ENCODE measurements around the gene SLC27A4.

SLC27A4 gene

GRCh38 chr9:128340691-128341434 lies 536 bp downstream of the SLC27A4 start:
- Mint-ChIP-seq H3K4me3 (peak overlapping the region; percentile 89), H3K27me3 (no peaks in the 10 kb centered on the region), H3K36me3 (peaks cover 3% of the 10 kb centered on the region), H3K9me3 (no peaks in the 10 kb centered on the region), H3K4me1 (peaks cover 11% of the 10 kb centered on the region), H3K27ac (peak overlapping the region; percentile 87)
- CTCF ChIA-PET = interaction anchor here (0.6 to 1.7 kb wide), 32 partner anchors 8 to 216 kb away, joined by 3 to 26 read pairs (median 4); partner anchors contain the start of gene URM1
- DNase-seq = no peak

- H3K36me3 Mint-ChIP-seq = peaks cover 3% of the 10 kb centered on the region
- CTCF ChIA-PET = interaction anchor here (0.6 to 1.7 kb wide), 32 partner anchors 8 to 217 kb away, joined by 3 to 26 read pairs (median 4); partner anchors contain the start of gene URM1
- peak overlapping the region; percentile 87 for H3K27ac Mint-ChIP-seq
- peak overlapping the region; percentile 89 for H3K4me3 Mint-ChIP-seq
- H3K27me3 Mint-ChIP-seq = no peaks in the 10 kb centered on the region
- no peaks in the 10 kb centered on the region for H3K9me3 Mint-ChIP-seq
- peak; percentile 82 for DNase-seq
- peaks cover 11% of the 10 kb centered on the region for H3K4me1 Mint-ChIP-seq
Measured at GRCh38 chr9:128341435-128341849, 1.1 kb downstream of the SLC27A4 start.

- DNase-seq = no peak
- no peak overlapping the region for H3K27ac Mint-ChIP-seq
- no peaks in the 10 kb centered on the region for H3K27me3 Mint-ChIP-seq
- H3K36me3 Mint-ChIP-seq = peaks cover 3% of the 10 kb centered on the region
- H3K4me3 Mint-ChIP-seq = no peak overlapping the region
- H3K4me1 Mint-ChIP-seq = peaks cover 11% of the 10 kb centered on the region
- CTCF ChIA-PET = interaction anchor here (1.4 kb wide), 1 partner anchor 48 kb away, joined by 3 read pairs; no protein-coding TSS in a partner anchor
- H3K9me3 Mint-ChIP-seq = no peaks in the 10 kb centered on the region
Measured at GRCh38 chr9:128342971-128343680, 2.8 kb downstream of the SLC27A4 start.

DNA sequence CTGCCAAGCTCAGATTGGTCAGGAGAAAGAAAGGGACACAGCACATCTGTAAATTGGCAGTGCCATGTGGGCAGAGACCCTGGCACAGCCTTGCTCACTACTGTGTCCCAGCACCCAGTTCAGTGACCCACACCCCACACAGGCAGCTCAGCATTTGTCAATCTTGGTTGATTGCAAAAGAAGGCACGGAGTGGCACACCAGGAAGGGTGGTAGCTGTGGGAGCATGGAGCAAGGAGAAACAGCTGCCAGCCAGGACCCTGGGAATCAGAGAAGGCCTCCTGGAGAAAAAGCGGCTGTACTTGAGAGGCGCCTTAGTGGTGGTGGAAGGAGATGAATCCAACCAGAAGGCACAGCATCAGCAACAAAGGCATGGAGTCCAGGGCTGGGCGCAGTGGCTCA lies 3.5 kb downstream of the SLC27A4 start:
- DNase-seq = no peak
- Mint-ChIP-seq H3K4me3 (no peak overlapping the region), H3K9me3 (no peaks in the 10 kb centered on the region), H3K4me1 (peaks cover 11% of the 10 kb centered on the region), H3K27me3 (no peaks in the 10 kb centered on the region), H3K36me3 (peaks cover 5% of the 10 kb centered on the region), H3K27ac (no peak overlapping the region)
- CTCF ChIA-PET = interaction anchor here (1.4 kb wide), 1 partner anchor 49 kb away, joined by 3 read pairs; no protein-coding TSS in a partner anchor

DNA sequence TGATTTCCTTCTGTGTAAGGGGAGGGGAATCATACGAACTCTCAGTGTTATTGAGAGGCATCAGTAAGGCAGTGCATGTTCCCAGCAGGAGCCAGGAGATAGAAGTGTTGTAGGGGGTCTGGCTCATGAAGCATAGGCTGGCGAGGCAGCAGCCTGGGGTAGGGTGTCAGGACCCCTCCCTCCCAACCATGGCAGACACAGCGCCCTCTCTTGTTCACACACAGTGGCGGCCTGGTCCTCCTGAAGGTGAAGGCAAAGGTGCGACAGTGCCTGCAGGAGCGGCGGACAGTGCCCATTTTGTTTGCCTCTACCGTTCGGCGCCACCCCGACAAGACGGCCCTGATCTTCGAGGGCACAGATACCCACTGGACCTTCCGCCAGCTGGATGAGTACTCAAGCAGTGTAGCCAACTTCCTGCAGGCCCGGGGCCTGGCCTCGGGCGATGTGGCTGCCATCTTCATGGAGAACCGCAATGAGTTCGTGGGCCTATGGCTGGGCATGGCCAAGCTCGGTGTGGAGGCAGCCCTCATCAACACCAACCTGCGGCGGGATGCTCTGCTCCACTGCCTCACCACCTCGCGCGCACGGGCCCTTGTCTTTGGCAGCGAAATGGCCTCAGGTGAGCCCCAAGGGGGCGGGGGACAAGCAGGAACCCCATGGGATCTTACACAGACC lies 4.7 kb downstream of the SLC27A4 start:
- peaks cover 5% of the 10 kb centered on the region for H3K4me1 Mint-ChIP-seq

DNA sequence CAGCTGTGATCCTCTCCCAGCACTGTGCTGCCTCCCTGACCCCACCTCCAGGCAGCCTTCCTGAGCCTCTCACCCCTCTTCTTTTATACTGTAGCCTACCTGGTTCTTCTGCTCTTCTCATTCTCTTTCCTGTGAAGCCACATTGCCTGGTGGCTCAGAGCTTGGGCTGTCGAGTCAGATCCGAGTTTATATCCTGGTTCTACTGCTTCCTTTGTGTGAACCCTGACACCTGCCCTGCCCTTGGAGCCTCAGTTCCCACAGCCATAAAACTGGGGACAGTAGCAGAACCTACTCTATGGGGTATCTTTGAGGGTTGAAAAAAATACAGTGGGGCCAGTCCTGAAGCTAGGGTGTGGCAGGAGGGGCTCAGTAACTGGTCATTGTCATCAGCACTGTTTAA lies 8.8 kb downstream of the SLC27A4 start:
- CTCF ChIA-PET = interaction anchor here (1.1 kb wide), 1 partner anchor 8 kb away, joined by 4 read pairs; no protein-coding TSS in a partner anchor
- Mint-ChIP-seq H3K36me3 (peaks cover 12% of the 10 kb centered on the region), H3K4me3 (no peak overlapping the region), H3K27ac (no peak overlapping the region), H3K27me3 (no peaks in the 10 kb centered on the region), H3K4me1 (no peaks in the 10 kb centered on the region), H3K9me3 (no peaks in the 10 kb centered on the region)
- DNase-seq = no peak

More for the DNA sequence above, 4.7 kb downstream of the SLC27A4 start:
- DNase-seq = no peak
- no peaks in the 10 kb centered on the region for H3K9me3 Mint-ChIP-seq
- CTCF ChIA-PET = interaction anchor here (0.6 to 1.1 kb wide), 3 partner anchors 34 to 95 kb away, joined by 3 to 4 read pairs (median 3); no protein-coding TSS in a partner anchor
- H3K27ac Mint-ChIP-seq = no peak overlapping the region
- H3K36me3 Mint-ChIP-seq = peaks cover 5% of the 10 kb centered on the region
- no peak overlapping the region for H3K4me3 Mint-ChIP-seq
- H3K27me3 Mint-ChIP-seq = no peaks in the 10 kb centered on the region

DNA sequence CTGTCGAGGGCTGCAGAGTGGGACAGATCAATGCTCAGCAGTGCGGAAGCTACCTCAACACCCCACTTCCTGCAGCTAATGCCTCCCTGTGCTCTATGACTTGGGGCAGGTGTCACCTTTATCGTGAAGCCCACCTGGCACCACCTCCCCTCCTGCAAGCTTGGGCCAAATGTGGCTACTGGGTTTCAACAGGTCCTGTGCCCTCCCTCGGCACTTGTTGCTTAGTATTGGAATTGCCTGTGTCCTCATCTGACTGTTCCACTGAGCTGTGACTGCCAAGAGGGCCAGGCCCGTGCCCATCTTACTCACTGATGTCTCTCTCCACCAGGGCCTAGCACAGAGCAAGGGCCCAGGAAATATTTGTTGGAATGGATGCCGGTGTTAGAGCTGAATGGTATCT lies 9.4 kb downstream of the SLC27A4 start:
- Mint-ChIP-seq H3K27me3 (no peaks in the 10 kb centered on the region), H3K27ac (peak overlapping the region; percentile 14), H3K36me3 (peaks cover 13% of the 10 kb centered on the region), H3K4me3 (no peak overlapping the region), H3K4me1 (no peaks in the 10 kb centered on the region), H3K9me3 (no peaks in the 10 kb centered on the region)
- DNase-seq = no peak
- CTCF ChIA-PET = interaction anchor here (1.1 to 3.3 kb wide), 2 partner anchors 9 to 12 kb away, joined by 4 to 15 read pairs; no protein-coding TSS in a partner anchor

DNA sequence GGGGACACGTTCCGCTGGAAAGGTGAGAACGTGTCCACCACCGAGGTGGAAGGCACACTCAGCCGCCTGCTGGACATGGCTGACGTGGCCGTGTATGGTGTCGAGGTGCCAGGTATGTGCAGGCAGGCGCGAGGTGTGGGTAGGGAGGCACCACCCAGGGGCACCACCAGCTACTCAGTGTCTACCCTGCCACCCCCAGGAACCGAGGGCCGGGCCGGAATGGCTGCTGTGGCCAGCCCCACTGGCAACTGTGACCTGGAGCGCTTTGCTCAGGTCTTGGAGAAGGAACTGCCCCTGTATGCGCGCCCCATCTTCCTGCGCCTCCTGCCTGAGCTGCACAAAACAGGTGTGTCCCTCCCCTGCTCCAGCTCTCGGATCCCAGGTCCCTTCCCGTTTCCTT lies 15.1 kb downstream of the SLC27A4 start:
- no peaks in the 10 kb centered on the region for H3K4me1 Mint-ChIP-seq
- peaks cover 16% of the 10 kb centered on the region for H3K36me3 Mint-ChIP-seq
- H3K27me3 Mint-ChIP-seq = no peaks in the 10 kb centered on the region
- CTCF ChIA-PET = interaction anchor here (1.7 kb wide), 1 partner anchor 8 kb away, joined by 3 read pairs; no protein-coding TSS in a partner anchor
- no peak for DNase-seq
- H3K9me3 Mint-ChIP-seq = no peaks in the 10 kb centered on the region
- H3K27ac Mint-ChIP-seq = no peak overlapping the region
- no peak overlapping the region for H3K4me3 Mint-ChIP-seq

GRCh38 chr9:128358090-128358489 lies 17.8 kb downstream of the SLC27A4 start:
- Mint-ChIP-seq H3K27me3 (no peaks in the 10 kb centered on the region), H3K27ac (no peak overlapping the region), H3K9me3 (no peaks in the 10 kb centered on the region), H3K4me3 (no peak overlapping the region), H3K36me3 (peaks cover 11% of the 10 kb centered on the region), H3K4me1 (peaks cover 15% of the 10 kb centered on the region)
- CTCF ChIA-PET = interaction anchor here (1.5 kb wide), 1 partner anchor 16 kb away, joined by 3 read pairs; no protein-coding TSS in a partner anchor
- DNase-seq = no peak

GRCh38 chr9:128358861-128359260 lies 18.5 kb downstream of the SLC27A4 start:
- peaks cover 10% of the 10 kb centered on the region for H3K36me3 Mint-ChIP-seq
- peaks cover 17% of the 10 kb centered on the region for H3K4me1 Mint-ChIP-seq
- H3K27ac Mint-ChIP-seq = no peak overlapping the region
- no peak overlapping the region for H3K4me3 Mint-ChIP-seq
- H3K27me3 Mint-ChIP-seq = no peaks in the 10 kb centered on the region
- CTCF ChIA-PET = no interaction called here
- DNase-seq = no peak
- no peaks in the 10 kb centered on the region for H3K9me3 Mint-ChIP-seq

DNA sequence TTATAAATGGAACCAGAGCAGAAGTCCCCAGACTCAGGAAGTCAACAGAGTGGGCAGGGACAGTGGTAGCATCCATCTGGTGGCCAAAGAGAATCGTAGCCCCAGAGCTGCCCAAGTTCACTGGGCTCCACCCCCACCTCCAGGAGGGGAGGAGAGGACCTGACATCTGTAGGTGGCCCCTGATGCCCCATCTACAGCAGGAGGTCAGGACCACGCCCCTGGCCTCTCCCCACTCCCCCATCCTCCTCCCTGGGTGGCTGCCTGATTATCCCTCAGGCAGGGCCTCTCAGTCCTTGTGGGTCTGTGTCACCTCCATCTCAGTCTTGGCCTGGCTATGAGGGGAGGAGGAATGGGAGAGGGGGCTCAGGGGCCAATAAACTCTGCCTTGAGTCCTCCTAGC lies 20.5 kb downstream of the SLC27A4 start:
- CTCF ChIA-PET = interaction anchor here (1.1 to 5.2 kb wide), 7 partner anchors 9 to 65 kb away, joined by 3 to 61 read pairs (median 13); partner anchors contain the start of genes CERCAM and URM1
- Mint-ChIP-seq H3K9me3 (no peaks in the 10 kb centered on the region), H3K27ac (no peak overlapping the region), H3K4me3 (no peak overlapping the region), H3K4me1 (peaks cover 31% of the 10 kb centered on the region), H3K27me3 (peaks cover 4% of the 10 kb centered on the region), H3K36me3 (peaks cover 5% of the 10 kb centered on the region)
- DNase-seq = no peak

- Mint-ChIP-seq H3K36me3 (no peaks in the 10 kb centered on the region), H3K4me3 (peak overlapping the region; percentile 75), H3K27me3 (peaks cover 4% of the 10 kb centered on the region), H3K9me3 (no peaks in the 10 kb centered on the region), H3K4me1 (peaks cover 31% of the 10 kb centered on the region), H3K27ac (peak overlapping the region; percentile 88)
- no peak for DNase-seq
- CTCF ChIA-PET = interaction anchor here (0.9 to 5.2 kb wide), 22 partner anchors 9 to 237 kb away, joined by 3 to 61 read pairs (median 4); partner anchors contain the start of genes CERCAM and URM1
Measured at GRCh38 chr9:128361296-128361985, 21.1 kb downstream of the SLC27A4 start.

DNA sequence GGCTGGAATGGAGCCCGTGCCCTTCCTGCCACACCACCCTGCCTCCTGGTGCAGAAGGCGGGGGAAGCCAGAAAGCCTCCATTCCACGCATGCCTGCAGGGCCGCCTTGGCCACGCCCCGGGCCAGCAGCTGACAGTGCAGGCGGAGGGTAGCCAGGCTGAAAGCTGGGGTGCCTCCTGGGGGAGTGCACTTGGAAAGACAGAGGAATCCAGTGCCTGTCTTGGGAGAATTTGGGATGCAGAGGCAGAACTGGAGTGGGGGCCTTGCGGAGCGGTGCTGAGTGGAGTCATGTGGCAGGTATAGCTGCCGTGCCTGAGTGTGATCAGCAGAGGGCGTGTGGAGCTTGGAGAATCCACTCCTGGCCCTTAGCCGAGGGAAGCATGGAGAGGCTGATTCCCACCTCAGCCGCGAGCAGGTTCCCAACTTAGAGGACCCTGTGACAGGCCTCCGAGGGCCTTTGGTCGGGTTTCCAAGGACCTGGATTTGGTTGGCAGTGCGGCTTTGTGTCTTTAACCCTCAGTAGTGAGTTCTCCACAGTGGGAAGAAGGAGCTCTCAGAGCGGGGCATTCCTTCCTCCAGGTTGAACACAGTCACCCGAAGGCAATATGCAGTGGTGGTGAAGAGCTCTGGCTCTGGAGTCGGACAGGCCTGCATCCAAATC lies 21.8 kb downstream of the SLC27A4 start:
- H3K27me3 Mint-ChIP-seq = peaks cover 4% of the 10 kb centered on the region
- H3K4me3 Mint-ChIP-seq = peak overlapping the region; percentile 75
- peak; percentile 81 for DNase-seq
- H3K36me3 Mint-ChIP-seq = no peaks in the 10 kb centered on the region
- peak overlapping the region; percentile 88 for H3K27ac Mint-ChIP-seq
- no peaks in the 10 kb centered on the region for H3K9me3 Mint-ChIP-seq
- peaks cover 31% of the 10 kb centered on the region for H3K4me1 Mint-ChIP-seq
- CTCF ChIA-PET = interaction anchor here (0.6 to 5.2 kb wide), 25 partner anchors 8 to 236 kb away, joined by 3 to 61 read pairs (median 4); partner anchors contain the start of genes CERCAM and URM1

Data from activated naive CD4-positive, alpha-beta T cell treated with anti-CD3 and anti-CD28 coated beads, Interleukin-2, amount 10 ng/mL, durations not matched to agents 7 days and 5 days (primary cell).